Heart right ventricle (tissue), 16 donors: Measurements from ENCODE around the gene GOT1. TPM values are rescaled to one million over a fixed set of nuclear protein-coding genes. Genes with fewer than 3 reads are reported as not detected.
A peak's percentile ranks its signal among the peaks of the same experiment; 100 is the strongest.

Experiments used
- ATAC-seq, 8 donors: fragments of 200-7000 bp; cut with Tn5 transposase; one replicate each; pipeline ENCODE4 v1.9.1; 2020; ENCODE audit warnings: mild to moderate bottlenecking in 8 of 8, moderate library complexity in 8 of 8, moderate number of reproducible peaks in 1 of 8
- DNase-seq, 2 donors: peaks; one replicate each; pipeline ENCODE4 v3.0.0-alpha.2; 2020
- H3K27ac ChIP-seq, 10 donors: fragments of 200-600 bp; sonication (generic) in 2 of 10; one replicate each; pipeline versions ENCODE4 v1.5.0 to v1.8.0; 2020 to 2022; ENCODE audit warnings: mild to moderate bottlenecking in 3 of 10
- H3K27me3 ChIP-seq, 7 donors: fragments of 200-600 bp; one replicate each; pipeline ENCODE4 v1.8.0; 2021 to 2022; ENCODE audit warnings: mild to moderate bottlenecking in 2 of 7
- H3K36me3 ChIP-seq, 9 donors: fragments of 200-600 bp; sonication (generic) in 1 of 9; one replicate each; pipeline versions ENCODE4 v1.5.0 to v1.8.0; 2020 to 2022; ENCODE audit warnings: mild to moderate bottlenecking in 2 of 9
- H3K4me1 ChIP-seq, 9 donors: fragments of 200-600 bp; sonication (generic) in 1 of 9; one replicate each; pipeline versions ENCODE4 v1.5.0 to v1.8.0; 2020 to 2022; ENCODE audit warnings: mild to moderate bottlenecking in 4 of 9
- H3K4me3 ChIP-seq, 10 donors: fragments of 200-600 bp; sonication (generic) in 2 of 10; one replicate each; pipeline versions ENCODE4 v1.5.0 to v1.8.0; 2020 to 2022; ENCODE audit warnings: mild to moderate bottlenecking in 7 of 10, moderate library complexity in 2 of 10
- H3K9me3 ChIP-seq, 11 donors: fragments of 200-600 bp in 10 of 11; sonication (generic) in 2 of 11; one replicate each; pipeline versions ENCODE4 v1.5.0 to v1.8.0; 2013 to 2022; ENCODE audit warnings: mild to moderate bottlenecking in 2 of 11, control low read depth in 1 of 11, moderate library complexity in 1 of 11
- CTCF ChIP-seq, 9 donors: fragments of 200-600 bp; sonication (generic) in 2 of 9; IDR thresholded peaks; one replicate each; pipeline versions ENCODE4 v1.5.0 to v1.8.0; 2021 to 2022; ENCODE audit warnings: antibody characterized with exemption in 9 of 9, mild to moderate bottlenecking in 5 of 9, moderate library complexity in 1 of 9
- WGBS, 2 donors: extraction: QIAGEN DNeasy Blood & Tissue Kit; methylation state at CpG; one replicate each; pipeline ENCODE4 v1.1.7; 2013; ENCODE audit warnings: inconsistent platforms in 1 of 2; 5-methylcytosine and 5-hydroxymethylcytosine counted together
- intact Hi-C, 10 donors: fragments of 100-400 bp; cut with DNase I; formaldehyde crosslinking; loops; one replicate each; pipeline versions ENCODE4 v1.11.1 to v1.14.2; 2022
- polyA plus RNA-seq, 2 donors: library from polyadenylated mRNA; stranded (reverse); fragments of 200-250 nt; gene quantifications; one replicate each; pipeline ENCODE4 v1.2.3, GENCODE V29; 2013
- total RNA-seq, 10 donors: library from RNA; stranded (reverse); fragmentation: NEBNext Ultra II Directional in 3 of 10; extraction: Animal tissue kit (Norgen Biotek cat#: 25700) in 3 of 10; gene quantifications; one replicate each; pipeline versions ENCODE4 v1.2.1 to v1.2.4, GENCODE V29; 2021 to 2023
- donor health status: Arrhythmogenic right ventricular cardiomyopathy.
- donor health status: ischemic (EF 13 %, LVEDD 7.1; RV severe dilation, severe dysfunction).
- donor health status: healthy with polysubstance abuse.
- donor health status: DM: no; HTN: yes; CAD: no.
- donor health status: DM: no; HTN: no; CAD: no.
- donor health status: ischemic (EF 25% LVEDD 6.9; RV normal size, moderate dysfunction).
- donor health status: ischemic (EF 25% LVEDD 5.7; RV mildly dilated, moderate dysfunction).
- donor health status: healthy.
- donor health status: DM: yes; HTN: yes; CAD: no.
- donor health status: Ischemic cardiomyopathy.
- donor health status: ischemic (EF 35%, LVEDD 5.7; RV mildly dilated, moderate dysfunction).
- donor health status: nonischemic (EF 11% LVEDD 7.7; RV severe dilation, severe dysfunction).
- donor health status: DM: yes; HTN: yes; CAD: no.
- donor health status: PGD.
- donor health status: ischemic (EF 29% LVEDD 5.4; RV normal size, mild dysfunction).
- donor health status: nonischemic (EF 23%, LVEDD 6.1; RV moderate dilation, normal function).

The GOT1 gene
- total and polyA plus RNA-seq, 12 donors: 114 to 669 (median 561) TPM

GRCh38 chr10:99451499-99451788, 21.0 kb upstream of the GOT1 start:
- ATAC-seq (no peak), DNase-seq (no peak)
- Histone ChIP-seq H3K4me3 (no peak overlapping the region), H3K27me3 (peaks cover 0 to 80% (median 49%) of the 10 kb centered on the region in 7 donors), H3K9me3 (no peaks in the 10 kb centered on the region), H3K4me1 (peaks cover 0 to 14% (median 0%) of the 10 kb centered on the region in 9 donors), H3K27ac (no peak overlapping the region), H3K36me3 (no peaks in the 10 kb centered on the region)
- WGBS, 2 donors: 24% methylated on average over 5 of the region's 5 CpGs
- intact Hi-C loops: no loop called here
- TF ChIP-seq CTCF (IDR thresholded peaks at IDR 0.05): no peak

- intact Hi-C loops: no loop called here
- peak in 5 of 8 donors; percentile 26 to 77 (median 47) for ATAC-seq
- 18 to 22% methylated on average over 6 of the region's 6 CpGs for WGBS, 2 donors
Observed at GRCh38 chr10:99450624-99451498, 20.4 kb upstream of the GOT1 start.

GRCh38 chr10:99450156-99450555, 19.7 kb upstream of the GOT1 start:
- Histone ChIP-seq H3K27me3 (peaks cover 0 to 70% (median 37%) of the 10 kb centered on the region in 7 donors), H3K27ac (no peak overlapping the region)
- no peak for TF ChIP-seq CTCF (IDR thresholded peaks at IDR 0.05)

More at GRCh38 chr10:99450624-99451498, 20.4 kb upstream of the GOT1 start:
- Histone ChIP-seq H3K36me3 (no peaks in the 10 kb centered on the region), H3K9me3 (no peaks in the 10 kb centered on the region), H3K4me1 (peaks cover 0 to 14% (median 0%) of the 10 kb centered on the region in 9 donors), H3K27me3 (peaks cover 0 to 74% (median 44%) of the 10 kb centered on the region in 7 donors), H3K27ac (no peak overlapping the region), H3K4me3 (peak overlapping the region in 1 of 10 donors; percentile 16)
- peak; percentile 16 to 25 for DNase-seq
- TF ChIP-seq CTCF (IDR thresholded peaks at IDR 0.05): no peak

GRCh38 chr10:99449023-99449422, 18.6 kb upstream of the GOT1 start:
- Histone ChIP-seq H3K27me3 (peaks cover 0 to 59% (median 34%) of the 10 kb centered on the region in 7 donors), H3K9me3 (no peaks in the 10 kb centered on the region), H3K36me3 (no peaks in the 10 kb centered on the region), H3K4me1 (peaks cover 0 to 14% (median 0%) of the 10 kb centered on the region in 9 donors), H3K4me3 (no peak overlapping the region), H3K27ac (no peak overlapping the region)
- intact Hi-C loops: loop anchor here in 2 of 10 donors (10.0 kb wide), 1 partner anchor 266 kb away; no protein-coding TSS in a partner anchor
- ATAC-seq: no peak
- WGBS, 2 donors: 57 to 70% methylated on average over 3 of the region's 3 CpGs
- no peak for TF ChIP-seq CTCF (IDR thresholded peaks at IDR 0.05)
- DNase-seq: no peak

More at GRCh38 chr10:99450156-99450555, 19.7 kb upstream of the GOT1 start:
- peaks cover 0 to 14% (median 0%) of the 10 kb centered on the region in 9 donors for H3K4me1 ChIP-seq
- intact Hi-C loops: no loop called here
- peak overlapping the region in 1 of 10 donors; percentile 16 for H3K4me3 ChIP-seq
- DNase-seq (no peak), ATAC-seq (no peak)
- 61 to 62% methylated on average over 5 of the region's 5 CpGs for WGBS, 2 donors
- no peaks in the 10 kb centered on the region for H3K36me3 ChIP-seq
- no peaks in the 10 kb centered on the region for H3K9me3 ChIP-seq
